GM12872 (cell line): ENCODE measurements around the gene PSIP1.
A peak's percentile ranks its signal among the peaks of the same experiment; 100 is the strongest.

Experiments used
- CTCF ChIP-seq: IDR thresholded peaks from 3 replicates; pipeline ENCODE4 v1.5.1; 2011; ENCODE audit warnings: low read depth, mild to moderate bottlenecking, low read length, moderate library complexity; ENCODE audit not compliant: insufficient read depth

PSIP1 gene

GRCh38 chr9:15510789-15511575 lies at the start of gene PSIP1:
Gene PSIP1, minus strand, starts transcription at chr9:15510970. Its CDS starts 782 bp downstream, at chr9:15510188.
- no peak for TF ChIP-seq CTCF

DNA sequence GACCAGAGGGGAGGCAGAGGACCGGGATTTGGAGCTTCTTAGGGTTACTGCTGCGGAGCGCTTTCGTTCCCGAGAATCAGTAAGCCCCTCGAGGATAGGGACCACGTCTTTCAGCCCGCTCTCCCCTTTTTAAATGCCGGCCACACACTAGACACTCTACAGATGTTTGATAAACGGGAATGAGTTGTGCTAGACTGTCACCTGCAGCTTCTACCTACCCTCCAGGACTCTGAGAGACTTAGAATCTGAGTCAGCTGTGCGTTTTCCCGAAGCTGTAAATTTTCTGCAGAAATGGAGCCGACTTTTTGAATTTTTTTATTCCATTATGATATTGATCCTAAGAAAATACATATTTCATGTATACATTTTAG lies 42.7 kb upstream of the PSIP1 start:
- no peak for TF ChIP-seq CTCF

DNA sequence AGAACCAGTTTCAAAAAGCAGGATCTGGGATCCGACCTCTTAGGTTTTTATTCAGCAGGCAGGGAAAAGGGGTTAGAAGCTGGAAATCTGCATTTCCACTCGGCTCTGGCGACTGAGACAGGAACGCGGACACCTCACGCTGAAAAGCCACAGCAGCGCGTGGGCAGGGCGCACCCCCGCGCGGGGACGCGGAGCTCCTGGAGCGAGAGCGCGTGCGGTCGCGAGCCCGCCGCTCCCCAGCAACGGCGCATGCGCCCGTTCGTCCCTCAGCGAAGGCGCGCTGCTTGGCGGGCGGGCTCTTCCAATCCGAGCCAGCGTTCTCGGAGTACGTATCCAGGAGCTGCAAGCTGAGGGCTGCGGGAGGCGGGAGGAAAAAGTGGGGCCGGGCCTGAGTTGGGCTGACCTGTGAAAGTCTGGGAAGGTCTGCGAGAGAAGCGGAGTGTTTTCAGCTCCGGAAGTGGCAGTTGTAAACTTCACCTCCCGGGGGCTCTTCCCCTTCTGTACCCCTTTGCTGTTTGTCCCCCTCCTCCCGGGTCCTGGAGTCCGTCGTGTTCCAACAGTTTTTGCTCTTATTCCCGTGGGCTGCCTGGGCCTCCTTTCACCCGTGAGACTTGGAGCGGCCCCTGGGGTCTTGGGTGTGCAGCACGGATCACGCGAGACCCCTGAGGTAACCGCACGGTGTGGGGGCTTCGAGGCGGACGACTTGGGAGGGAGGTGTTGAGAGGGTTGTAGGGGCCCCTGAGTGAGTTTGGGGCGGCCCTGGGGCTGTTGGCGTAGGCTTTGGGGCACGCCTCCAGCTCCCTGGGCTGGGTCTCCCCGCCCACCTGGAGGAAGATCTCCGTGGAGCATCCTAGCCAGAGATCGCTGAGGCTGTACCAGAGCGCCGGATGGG lies 42.1 kb upstream of the PSIP1 start, which contains the start of gene CCDC171:
CCDC171 (plus strand) TSS at position 408 of the 892 bp plus-strand sequence. CDS start 11,046 bp downstream, outside the sequence.
- 0 out of 3 replicates have a peak, but pooled peaks have one; percentile 8 for TF ChIP-seq CTCF

- TF ChIP-seq CTCF = no peak
Measured at GRCh38 chr9:15549611-15550010, 38.8 kb upstream of the PSIP1 start.

- no peak for TF ChIP-seq CTCF
Measured at GRCh38 chr9:15543047-15543813, 32.5 kb upstream of the PSIP1 start.

GRCh38 chr9:15542624-15543023 lies 31.9 kb upstream of the PSIP1 start:
- TF ChIP-seq CTCF = no peak
